Mammary epithelial cell (primary cell): Measurements from ENCODE around the gene KRT38.

Source experiments
- EZH2 ChIP-seq: IDR thresholded peaks from 2 replicates; pipeline ENCODE4 v1.6.1; 2012; ENCODE audit warnings: low read length, inconsistent platforms, borderline replicate concordance
- TF ChIP-seq, protein P1 (sequence below), 2 donors: IDR thresholded peaks in 1 of 2; conservative IDR thresholded peaks in 1 of 2; 2 replicates each; pipeline ENCODE4 v1.5.1; 2011 to 2012; ENCODE audit warnings: inconsistent platforms in 2 of 2, low read length in 2 of 2, mild to moderate bottlenecking in 2 of 2, control low read depth in 1 of 2, low read depth in 1 of 2; ENCODE audit not compliant: insufficient read depth in 1 of 2; ENCODE audit errors: extremely low read depth in 1 of 2

DNA sequence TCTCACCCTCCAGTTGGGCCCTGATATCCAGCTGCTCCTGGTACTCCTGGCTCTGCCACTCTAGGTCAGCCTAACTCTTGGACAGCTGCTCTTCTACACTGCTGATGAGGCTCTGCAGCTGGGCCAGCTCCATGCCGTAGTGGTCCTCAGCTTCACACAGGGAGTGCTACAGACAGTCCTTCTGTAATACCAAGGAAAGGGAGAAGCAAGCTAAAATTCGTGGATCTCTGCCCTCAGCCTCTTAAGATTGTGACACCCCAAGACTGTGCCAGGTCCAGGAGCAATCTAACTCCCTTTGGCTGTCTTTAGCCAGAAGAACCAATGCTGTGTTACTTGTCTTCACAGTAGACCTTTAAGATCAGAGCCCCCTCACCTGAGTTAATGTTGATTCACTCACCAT lies 7.7 kb upstream of the KRT38 start:
- TF ChIP-seq, protein P1, sequence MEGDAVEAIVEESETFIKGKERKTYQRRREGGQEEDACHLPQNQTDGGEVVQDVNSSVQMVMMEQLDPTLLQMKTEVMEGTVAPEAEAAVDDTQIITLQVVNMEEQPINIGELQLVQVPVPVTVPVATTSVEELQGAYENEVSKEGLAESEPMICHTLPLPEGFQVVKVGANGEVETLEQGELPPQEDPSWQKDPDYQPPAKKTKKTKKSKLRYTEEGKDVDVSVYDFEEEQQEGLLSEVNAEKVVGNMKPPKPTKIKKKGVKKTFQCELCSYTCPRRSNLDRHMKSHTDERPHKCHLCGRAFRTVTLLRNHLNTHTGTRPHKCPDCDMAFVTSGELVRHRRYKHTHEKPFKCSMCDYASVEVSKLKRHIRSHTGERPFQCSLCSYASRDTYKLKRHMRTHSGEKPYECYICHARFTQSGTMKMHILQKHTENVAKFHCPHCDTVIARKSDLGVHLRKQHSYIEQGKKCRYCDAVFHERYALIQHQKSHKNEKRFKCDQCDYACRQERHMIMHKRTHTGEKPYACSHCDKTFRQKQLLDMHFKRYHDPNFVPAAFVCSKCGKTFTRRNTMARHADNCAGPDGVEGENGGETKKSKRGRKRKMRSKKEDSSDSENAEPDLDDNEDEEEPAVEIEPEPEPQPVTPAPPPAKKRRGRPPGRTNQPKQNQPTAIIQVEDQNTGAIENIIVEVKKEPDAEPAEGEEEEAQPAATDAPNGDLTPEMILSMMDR (conservative IDR thresholded peaks at IDR 0.05 in 1 of 2, IDR thresholded peaks at IDR 0.05 in 1 of 2; ENCODE audit: extremely low read depth in 1 of 2, insufficient read depth in 1 of 2, low read depth in 1 of 2, low read length in 2 of 2): no peak
- no peak for TF ChIP-seq EZH2
